Measurements from ENCODE around the gene ADGRB3.

The ADGRB3 gene

DNA sequence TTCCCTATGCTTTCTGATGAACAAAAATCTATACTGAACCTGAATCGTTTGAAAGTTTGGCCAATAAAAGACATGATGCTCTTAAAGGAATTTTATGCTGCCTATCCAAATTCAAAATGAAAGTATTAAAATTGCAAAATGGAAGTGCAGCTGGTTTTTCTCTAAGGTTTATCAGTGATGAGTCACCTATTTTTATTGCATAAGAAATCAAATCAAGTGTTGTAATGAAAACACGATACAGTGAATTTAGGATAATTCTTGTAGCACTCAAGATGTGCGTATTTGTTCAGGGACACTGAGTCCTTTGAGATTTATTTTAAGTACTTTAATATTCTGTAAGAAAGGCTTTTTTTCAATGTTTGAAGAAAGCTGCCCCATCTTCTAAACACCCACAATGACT lies 409.5 kb downstream of the ADGRB3 start:
- no peak overlapping the region for H3K4me3 ChIP-seq (replicated peaks; ENCODE audit: low read depth, low read length)
- TF ChIP-seq, protein P1, sequence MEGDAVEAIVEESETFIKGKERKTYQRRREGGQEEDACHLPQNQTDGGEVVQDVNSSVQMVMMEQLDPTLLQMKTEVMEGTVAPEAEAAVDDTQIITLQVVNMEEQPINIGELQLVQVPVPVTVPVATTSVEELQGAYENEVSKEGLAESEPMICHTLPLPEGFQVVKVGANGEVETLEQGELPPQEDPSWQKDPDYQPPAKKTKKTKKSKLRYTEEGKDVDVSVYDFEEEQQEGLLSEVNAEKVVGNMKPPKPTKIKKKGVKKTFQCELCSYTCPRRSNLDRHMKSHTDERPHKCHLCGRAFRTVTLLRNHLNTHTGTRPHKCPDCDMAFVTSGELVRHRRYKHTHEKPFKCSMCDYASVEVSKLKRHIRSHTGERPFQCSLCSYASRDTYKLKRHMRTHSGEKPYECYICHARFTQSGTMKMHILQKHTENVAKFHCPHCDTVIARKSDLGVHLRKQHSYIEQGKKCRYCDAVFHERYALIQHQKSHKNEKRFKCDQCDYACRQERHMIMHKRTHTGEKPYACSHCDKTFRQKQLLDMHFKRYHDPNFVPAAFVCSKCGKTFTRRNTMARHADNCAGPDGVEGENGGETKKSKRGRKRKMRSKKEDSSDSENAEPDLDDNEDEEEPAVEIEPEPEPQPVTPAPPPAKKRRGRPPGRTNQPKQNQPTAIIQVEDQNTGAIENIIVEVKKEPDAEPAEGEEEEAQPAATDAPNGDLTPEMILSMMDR (IDR thresholded peaks at IDR 0.05; ENCODE audit: low read length, missing control alignments): no peak
- DNase-seq (ENCODE audit: low read depth): peak; percentile 72

DNA sequence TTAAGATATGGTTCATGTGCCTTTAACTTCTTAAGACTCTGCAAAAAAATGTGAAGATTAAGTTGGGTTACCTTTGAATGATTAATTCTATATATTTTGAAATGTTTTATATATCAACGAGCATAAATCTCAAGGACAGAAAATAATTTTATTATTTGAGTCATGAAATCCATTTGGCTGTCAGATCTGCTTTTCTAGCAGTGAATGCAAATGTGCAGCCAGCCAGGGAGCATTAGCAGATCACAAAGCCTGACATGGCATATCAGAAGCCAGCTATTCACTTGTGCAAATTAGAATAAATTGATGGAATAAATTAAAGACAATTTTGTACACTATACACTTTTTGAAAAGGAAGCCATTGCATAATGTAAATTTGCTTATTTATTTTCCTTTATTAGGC lies 424.3 kb downstream of the ADGRB3 start:
- DNase-seq (ENCODE audit: low read depth): no peak
- no peak overlapping the region for H3K4me3 ChIP-seq (replicated peaks; ENCODE audit: low read depth, low read length)
- TF ChIP-seq, protein P1 (IDR thresholded peaks at IDR 0.05; ENCODE audit: low read length, missing control alignments): no peak

DNA sequence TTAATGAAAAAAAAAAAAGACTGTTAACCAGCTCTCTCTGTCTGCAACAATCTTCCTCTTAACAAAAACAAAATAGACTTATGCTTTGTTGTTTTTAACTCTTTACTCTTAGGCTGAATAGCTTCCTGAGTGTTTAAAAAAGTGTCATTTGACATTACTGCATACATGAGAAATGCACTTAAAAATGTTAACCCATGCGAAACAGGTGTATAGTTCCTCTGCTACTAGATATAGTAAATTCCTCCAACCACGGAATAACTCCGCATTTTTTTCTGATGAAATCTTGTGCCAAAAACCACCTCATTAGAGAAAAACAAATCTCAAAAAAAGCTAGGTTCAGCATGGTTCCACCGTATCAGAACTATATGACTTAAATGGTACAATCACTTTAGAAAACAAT lies 426.0 kb downstream of the ADGRB3 start:
- no peak for DNase-seq (ENCODE audit: low read depth)
- H3K4me3 ChIP-seq (replicated peaks; ENCODE audit: low read depth, low read length): no peak overlapping the region
- TF ChIP-seq, protein P1 (IDR thresholded peaks at IDR 0.05; ENCODE audit: low read length, missing control alignments): no peak

DNA sequence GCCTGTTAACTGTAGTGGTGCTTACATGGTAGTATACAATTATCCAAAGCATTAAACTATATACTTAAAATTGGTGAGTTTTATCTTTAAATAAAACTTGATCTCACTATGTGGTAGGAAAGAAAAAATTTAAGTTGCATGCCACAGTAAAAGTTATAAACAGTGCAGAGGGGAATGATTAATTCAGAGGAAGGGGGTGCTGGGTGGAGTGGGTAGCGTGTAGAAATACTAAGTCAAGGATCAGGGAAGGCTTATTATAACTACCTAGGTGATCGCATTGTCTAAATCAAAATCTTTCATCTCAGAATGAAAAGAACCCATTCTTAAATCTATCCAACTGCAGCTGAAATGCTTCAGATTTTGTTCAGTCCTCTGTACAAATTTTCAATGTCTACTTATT lies 428.3 kb downstream of the ADGRB3 start:
- TF ChIP-seq, protein P1 (IDR thresholded peaks at IDR 0.05; ENCODE audit: low read length, missing control alignments): no peak
- DNase-seq (ENCODE audit: low read depth): no peak
- H3K4me3 ChIP-seq (replicated peaks; ENCODE audit: low read depth, low read length): no peak overlapping the region

DNA sequence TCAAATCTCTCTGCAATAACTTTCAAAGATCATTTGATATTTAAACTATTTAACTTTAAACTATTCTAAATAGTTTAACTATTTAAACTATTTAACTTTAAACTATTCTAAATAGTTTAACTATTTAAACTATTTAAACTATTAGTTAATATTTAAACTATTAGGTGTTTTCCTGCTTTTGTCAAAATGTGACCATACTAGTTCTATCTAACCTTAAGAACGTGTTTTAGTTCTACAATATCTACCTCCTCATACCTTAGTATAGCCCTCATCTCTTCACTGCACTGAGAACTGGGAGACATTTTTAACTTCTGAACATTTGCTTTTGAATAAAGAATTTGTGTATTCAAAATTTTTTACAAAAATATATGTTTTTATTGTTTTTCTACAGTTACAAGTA lies 429.1 kb downstream of the ADGRB3 start:
- TF ChIP-seq, protein P1 (IDR thresholded peaks at IDR 0.05; ENCODE audit: low read length, missing control alignments): no peak
- H3K4me3 ChIP-seq (replicated peaks; ENCODE audit: low read depth, low read length): no peak overlapping the region
- no peak for DNase-seq (ENCODE audit: low read depth)

DNA sequence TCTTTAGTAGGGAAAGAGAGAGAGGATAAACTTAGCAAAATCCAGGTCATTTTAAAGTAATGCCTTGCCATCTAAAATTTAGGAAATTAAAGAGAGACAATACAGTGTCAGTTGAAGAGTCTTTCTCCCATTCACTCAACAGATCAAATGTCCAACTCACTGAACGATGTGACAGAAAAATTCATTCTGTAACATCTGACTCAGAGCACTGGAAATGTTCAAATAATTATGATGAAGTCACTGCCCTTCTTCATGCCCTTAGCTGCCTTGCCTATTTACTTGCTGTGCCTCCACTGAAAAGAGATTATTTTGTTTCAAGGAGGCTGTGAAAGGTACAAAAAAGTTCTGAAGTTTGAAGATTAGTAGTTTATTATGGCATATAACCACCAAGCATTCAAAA lies 434.8 kb downstream of the ADGRB3 start:
- TF ChIP-seq, protein P1 (IDR thresholded peaks at IDR 0.05; ENCODE audit: low read length, missing control alignments): no peak
- no peak for DNase-seq (ENCODE audit: low read depth)

DNA sequence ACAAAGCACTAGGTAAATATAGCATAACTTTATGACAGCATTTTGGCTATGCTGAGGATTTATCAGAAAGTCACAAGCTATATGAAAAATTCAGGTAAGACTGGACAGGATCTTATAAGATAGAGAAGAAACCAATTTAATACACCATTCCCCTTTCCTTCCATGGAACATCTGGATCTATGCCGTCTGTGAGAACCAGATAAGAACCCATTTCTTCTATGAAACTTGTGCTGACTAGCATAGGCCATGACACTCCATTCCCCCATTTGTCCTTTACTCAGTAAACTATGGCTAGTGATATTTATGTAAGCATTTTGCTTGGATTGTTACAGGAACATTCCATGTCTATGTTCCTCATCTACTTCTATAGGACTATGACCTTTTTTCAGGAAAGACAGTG lies 437.7 kb downstream of the ADGRB3 start:
- H3K4me3 ChIP-seq (replicated peaks; ENCODE audit: low read depth, low read length): no peak overlapping the region
- DNase-seq (ENCODE audit: low read depth): no peak
- TF ChIP-seq, protein P1 (IDR thresholded peaks at IDR 0.05; ENCODE audit: low read length, missing control alignments): no peak

More for the DNA sequence above, 434.8 kb downstream of the ADGRB3 start:
- H3K4me3 ChIP-seq (replicated peaks; ENCODE audit: low read depth, low read length): no peak overlapping the region
